HG02870 (cell line): ENCODE results near the gene POLK.

ENCODE experiments used
- ATAC-seq: cut with Tn5 transposase; IDR thresholded peaks from one replicate; pipeline ENCODE4 v1.9.1; 2021; ENCODE audit warnings: mild to moderate bottlenecking, moderate library complexity; ENCODE audit not compliant: unreplicated experiment

The POLK gene

GRCh38 chr5:75639535-75640311 is 128.0 kb downstream of the POLK start:
- no peak for ATAC-seq

DNA sequence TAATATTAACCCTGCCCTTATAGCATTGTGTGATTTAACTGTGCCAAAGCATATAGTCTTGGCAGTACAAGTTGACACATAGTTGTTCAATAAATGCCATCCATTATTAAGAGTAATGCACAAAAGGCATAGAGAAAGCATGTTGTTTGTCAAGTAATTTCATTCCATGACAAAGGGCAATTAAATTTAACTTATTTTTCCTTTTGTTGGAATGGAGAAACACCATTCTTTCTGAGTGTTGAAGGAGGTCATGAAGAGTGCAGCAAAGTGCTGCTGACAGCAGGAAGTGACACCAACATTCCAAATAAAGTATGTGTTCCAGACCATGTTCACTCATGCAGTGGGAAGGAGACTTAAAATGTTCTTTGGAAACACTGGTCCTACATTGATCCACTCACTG is 128.7 kb downstream of the POLK start:
- no peak for ATAC-seq

- no peak for ATAC-seq
Measured at GRCh38 chr5:75640826-75641225, 129.1 kb downstream of the POLK start.

- peak; percentile 55 for ATAC-seq
Measured at GRCh38 chr5:75648712-75649111, 137.0 kb downstream of the POLK start.
